Right cardiac atrium (tissue), 5 donors: ENCODE measurements around the gene SFXN4. TPM values are rescaled to one million over a fixed set of nuclear protein-coding genes. Genes with fewer than 3 reads are reported as not detected.

Experiments
- ATAC-seq, 2 donors: fragments of 200-7000 bp; cut with Tn5 transposase; one replicate each; pipeline versions ENCODE4 v1.8.0 to v1.9.1; 2020; ENCODE audit warnings: moderate library complexity in 2 of 2, mild to moderate bottlenecking in 1 of 2
- DNase-seq, 3 donors: peaks; one replicate each; pipeline ENCODE4 v3.0.0-alpha.2; 2020
- H3K27ac ChIP-seq: one replicate; pipeline ENCODE4 v1.5.1; 2013; ENCODE audit warnings: mild to moderate bottlenecking, low read length, control low read depth, moderate library complexity
- H3K27me3 ChIP-seq: one replicate; pipeline ENCODE4 v1.6.1; 2013; ENCODE audit not compliant: control insufficient read depth, insufficient read depth
- H3K4me1 ChIP-seq: one replicate; pipeline ENCODE4 v1.6.1; 2013; ENCODE audit warnings: low read length; ENCODE audit not compliant: control insufficient read depth, insufficient read depth
- H3K4me3 ChIP-seq: one replicate; pipeline ENCODE4 v1.5.1; 2013; ENCODE audit warnings: low read length, control low read depth
- H3K9me3 ChIP-seq: one replicate; pipeline ENCODE4 v1.6.1; 2013; ENCODE audit warnings: low read length; ENCODE audit not compliant: control insufficient read depth
- WGBS: extraction: QIAGEN DNeasy Blood & Tissue Kit; methylation state at CpG from one replicate; pipeline ENCODE4 v1.1.7; 2013; 5-methylcytosine and 5-hydroxymethylcytosine counted together
- intact Hi-C, 4 donors: fragments of 100-400 bp; cut with DNase I; formaldehyde crosslinking; loops; one replicate each; pipeline versions ENCODE4 v1.11.0 to v1.14.0; 2022 to 2023
- long read RNA-seq, 4 donors: library from polyadenylated mRNA; unstranded; transcript quantifications; one replicate each; pipeline ENCODE4 v2.0.0, GENCODE V29; 2020 to 2021
- polyA plus RNA-seq: library from polyadenylated mRNA; stranded (reverse); fragments of 200-250 nt; gene quantifications from one replicate; pipeline ENCODE4 v1.2.3, GENCODE V29; 2013
- total RNA-seq, 4 donors: library from RNA; stranded (reverse); fragmentation: NEBNext Ultra II Directional; extraction: Animal tissue kit (Norgen Biotek cat#: 25700); gene quantifications; one replicate each; pipeline ENCODE4 v1.2.1, GENCODE V29; 2021
- donor health status: healthy with polysubstance abuse.
- donor health status: DM: no; HTN: yes; CAD: no.
- donor health status: DM: no; HTN: no; CAD: no.
- donor health status: DM: no; HTN: yes; CAD: no; lungs with severe emphysema.
- donor health status: DM: yes; HTN: yes; CAD: no.

SFXN4 gene
- 10 to 100 TPM; 36.8 to 46.8 (median 41.0) TPM for total RNA-seq
- 42.3 TPM for polyA plus RNA-seq
- long read RNA-seq, donor 1, transcript SFXN4-201 (14 exons, 1,363 nt), result major isoform, 44 of 67 reads
- long read RNA-seq, donor 1, partial matches to known transcripts, result 2 of 67 reads
- long read RNA-seq, donor 1, other reads (novel, unspliced or antisense), result 21 of 67 reads
- long read RNA-seq, donor 2, transcript SFXN4-201 (14 exons, 1,363 nt), result major isoform, 28 of 44 reads
- long read RNA-seq, donor 2, partial matches to known transcripts, result 1 of 44 reads
- long read RNA-seq, donor 2, other reads (novel, unspliced or antisense), result 15 of 44 reads
- long read RNA-seq, donor 3, transcript SFXN4-201 (14 exons, 1,363 nt), result major isoform, 134 of 197 reads
- long read RNA-seq, donor 3, partial matches to known transcripts, result 3 of 197 reads
- long read RNA-seq, donor 3, other reads (novel, unspliced or antisense), result 60 of 197 reads
- long read RNA-seq, donor 4, transcript SFXN4-201 (14 exons, 1,363 nt), result major isoform, 22 of 31 reads
- long read RNA-seq, donor 4, partial matches to known transcripts, result 0 of 31 reads
- long read RNA-seq, donor 4, other reads (novel, unspliced or antisense), result 9 of 31 reads

DNA sequence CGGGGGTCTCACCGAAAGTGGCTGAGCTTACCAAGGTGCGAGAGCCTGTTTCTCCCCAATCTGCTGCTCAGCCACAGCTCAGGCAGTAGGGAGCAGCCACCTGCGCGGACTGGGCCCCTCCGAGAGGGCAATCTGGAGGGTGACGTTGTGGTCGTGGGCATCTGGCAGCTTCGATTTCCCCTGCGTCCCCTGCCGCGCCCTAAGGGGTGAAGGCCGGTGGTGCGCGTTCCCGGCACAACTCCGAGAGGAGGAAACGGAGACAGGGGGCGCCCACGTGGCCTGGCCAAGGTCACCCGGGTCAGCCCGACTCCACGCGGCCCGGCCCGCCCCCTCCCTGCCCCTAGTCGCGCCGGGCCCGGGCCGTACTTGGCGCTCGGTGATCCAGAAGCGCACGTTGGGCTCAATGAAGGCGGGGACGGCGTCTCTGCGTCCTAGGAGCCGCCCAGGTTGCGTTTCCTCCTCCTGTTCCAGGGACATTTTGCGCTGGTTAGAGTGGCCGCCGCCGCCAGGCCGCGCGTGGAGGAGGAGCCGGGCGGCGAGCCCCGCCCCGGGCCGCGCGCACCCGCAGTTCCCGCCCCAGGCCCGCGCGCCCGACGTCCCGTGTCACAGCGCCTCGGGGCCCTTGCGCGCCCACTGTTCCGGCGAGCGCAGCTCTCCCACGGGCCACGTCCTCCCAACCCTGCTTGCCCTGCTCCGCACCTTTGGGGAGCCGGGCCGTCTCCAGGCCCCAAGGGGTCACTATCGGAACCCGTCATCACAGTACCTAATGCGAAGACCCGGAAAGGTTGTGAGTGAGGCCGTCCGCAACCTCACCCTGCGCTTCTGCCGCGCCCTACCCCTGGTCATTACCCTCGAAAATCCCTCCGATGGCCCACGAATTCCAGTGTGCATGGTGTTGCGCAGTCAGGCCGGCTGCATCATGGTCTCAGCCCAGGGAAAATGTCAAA is at the start of gene SFXN4:
Gene SFXN4, minus strand, starts transcription at position 544 of the 947 bp plus-strand sequence. Its CDS starts 67 bp downstream, at position 477.
- ATAC-seq (peak; percentile 97), DNase-seq (peak; percentile 83 to 94 (median 93))
- Histone ChIP-seq H3K27me3 (no peaks in the 10 kb centered on the region), H3K4me3 (peak within 1 kb of the TSS; percentile 63), H3K9me3 (no peaks in the 10 kb centered on the region), H3K27ac (peak within 1 kb of the TSS; percentile 65), H3K4me1 (no peaks in the 10 kb centered on the region)
- WGBS, result under 1% methylated on average over 90 of the region's 90 CpGs
- intact Hi-C loops, result no loop called here

DNA sequence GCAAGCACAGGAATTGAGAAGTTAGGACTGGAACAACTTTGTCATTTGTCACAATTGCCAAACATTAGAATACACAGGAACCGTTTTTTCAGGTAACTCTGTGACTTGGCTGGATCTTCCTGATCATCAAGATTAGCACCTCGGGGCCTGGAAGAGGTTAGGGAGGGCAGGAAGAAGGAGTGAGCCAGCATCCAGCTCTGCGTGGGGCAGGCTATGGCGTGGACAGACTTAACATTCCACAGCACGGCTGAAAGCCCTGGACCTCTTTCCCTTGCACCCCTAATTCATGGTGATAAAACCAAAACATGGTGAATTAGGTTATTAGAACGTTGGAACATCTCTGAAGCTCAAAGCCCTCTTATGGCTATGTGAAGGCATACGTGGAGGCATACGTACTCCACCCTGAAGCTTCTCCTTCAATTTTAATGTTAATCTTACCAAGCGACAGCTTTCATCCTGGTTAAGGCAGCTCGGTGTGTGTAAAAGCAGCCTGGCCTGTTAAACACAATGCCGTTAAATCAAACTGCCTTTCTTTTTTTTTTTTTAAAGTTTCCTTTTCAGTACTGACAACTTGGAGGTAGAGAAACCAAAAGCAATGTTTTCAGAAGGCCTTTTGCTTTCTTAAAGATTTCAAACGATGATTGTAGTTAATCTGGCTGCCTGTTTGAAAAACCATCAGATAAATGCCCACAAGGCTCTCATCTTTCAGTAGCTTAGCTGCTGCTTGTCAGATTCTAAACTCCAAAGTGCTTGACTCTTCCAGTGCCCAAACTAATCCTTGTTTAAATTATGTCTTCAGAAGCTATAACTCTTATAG is 46.3 kb upstream of the SFXN4 start:
- Histone ChIP-seq H3K4me3 (no peak overlapping the region), H3K27me3 (no peaks in the 10 kb centered on the region), H3K4me1 (peaks cover 15% of the 10 kb centered on the region), H3K9me3 (no peaks in the 10 kb centered on the region), H3K27ac (peak overlapping the region; percentile 70)
- WGBS, result 18% methylated on average over 12 of the region's 12 CpGs
- ATAC-seq, result no peak
- peak in 1 of 3 donors; percentile 57 for DNase-seq
- intact Hi-C loops, result loop anchor here in 2 of 4 donors (5.0 kb wide), 1 partner anchor 40 kb away; no protein-coding TSS in a partner anchor

- ATAC-seq (no peak), DNase-seq (no peak)
- Histone ChIP-seq H3K9me3 (no peaks in the 10 kb centered on the region), H3K4me3 (no peak overlapping the region), H3K27ac (no peak overlapping the region), H3K4me1 (peaks cover 13% of the 10 kb centered on the region), H3K27me3 (no peaks in the 10 kb centered on the region)
- intact Hi-C loops, result loop anchor here in 2 of 4 donors (5.0 kb wide), 1 partner anchor 41 kb away; no protein-coding TSS in a partner anchor
- WGBS, result 55% methylated on average over 3 of the region's 3 CpGs
Observed at GRCh38 chr10:119211176-119211575, 45.7 kb upstream of the SFXN4 start.

DNA sequence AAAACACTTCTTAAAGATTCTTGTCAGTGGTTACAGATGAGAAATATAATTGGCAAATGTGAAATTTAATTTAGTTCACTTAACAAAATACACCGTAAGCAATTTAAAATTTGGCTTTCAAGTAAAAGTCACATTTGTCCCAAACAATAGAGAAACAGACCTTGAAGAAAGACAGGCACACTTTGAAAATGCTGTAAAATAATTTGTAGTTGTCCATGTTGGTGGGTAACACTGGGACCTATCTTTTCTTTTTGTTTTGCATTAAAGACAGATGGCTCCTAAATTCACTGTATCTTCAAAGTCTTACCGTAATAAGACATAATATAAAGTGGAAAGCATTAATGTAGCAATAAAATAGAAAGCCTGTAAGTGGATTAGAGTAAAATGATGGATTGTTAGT is 45.1 kb upstream of the SFXN4 start:
- H3K4me1 ChIP-seq, result peaks cover 12% of the 10 kb centered on the region
- intact Hi-C loops, result loop anchor here in 2 of 4 donors (5.0 kb wide), 1 partner anchor 42 kb away; no protein-coding TSS in a partner anchor

GRCh38 chr10:119209736-119210355 is 44.3 kb upstream of the SFXN4 start:
- WGBS, result 19% methylated on average over 9 of the region's 9 CpGs
- intact Hi-C loops, result loop anchor here in 3 of 4 donors (5.0 to 10.0 kb wide), 7 partner anchors 42 to 235 kb away; no protein-coding TSS in a partner anchor

More for the DNA sequence above, 45.1 kb upstream of the SFXN4 start:
- DNase-seq, result no peak
- Histone ChIP-seq H3K9me3 (no peaks in the 10 kb centered on the region), H3K27me3 (no peaks in the 10 kb centered on the region), H3K4me3 (peak overlapping the region; percentile 21), H3K27ac (no peak overlapping the region)
- no peak for ATAC-seq
- WGBS, result 61% methylated on average over 2 of the region's 2 CpGs

DNA sequence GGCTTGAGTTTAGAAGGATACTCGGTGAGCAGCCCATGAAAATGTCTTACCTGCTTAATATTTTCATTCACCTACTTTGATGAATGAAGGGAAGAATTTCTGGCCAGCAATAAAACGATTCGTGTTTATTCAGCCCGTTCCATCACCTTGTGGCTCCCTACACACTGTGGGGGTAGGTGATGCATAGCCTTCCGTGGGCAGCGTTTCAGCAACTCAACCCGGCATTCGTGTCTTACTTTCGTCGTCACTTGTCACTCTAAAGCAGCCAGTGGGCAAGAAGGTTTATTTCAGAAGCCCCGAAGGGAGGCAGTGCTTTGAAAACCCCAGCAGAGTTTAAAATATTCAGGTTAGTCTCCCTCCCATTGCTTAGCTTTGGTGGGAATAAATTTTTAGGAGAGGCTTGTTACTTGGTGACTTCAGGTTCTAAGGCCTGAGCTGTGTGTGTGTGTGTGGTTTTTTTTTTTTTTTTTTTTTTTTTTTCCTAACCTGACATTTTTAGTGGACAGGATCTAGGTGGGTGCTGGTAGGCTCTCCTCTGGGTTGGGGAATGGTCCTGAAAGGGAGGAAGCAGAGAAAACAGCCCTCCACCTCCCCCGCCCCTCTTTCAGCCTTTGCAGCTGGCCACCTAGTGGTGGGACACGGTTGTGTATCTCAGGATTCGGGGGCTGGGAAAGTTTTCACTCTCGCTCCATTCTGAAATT is 43.7 kb upstream of the SFXN4 start:
- no peaks in the 10 kb centered on the region for H3K27me3 ChIP-seq
- intact Hi-C loops, result loop anchor here in 3 of 4 donors (5.0 to 10.0 kb wide), 6 partner anchors 63 to 236 kb away; no protein-coding TSS in a partner anchor
- peak overlapping the region; percentile 81 for H3K4me3 ChIP-seq
- H3K27ac ChIP-seq, result peak overlapping the region; percentile 75
- WGBS, result 3% methylated on average over 15 of the region's 15 CpGs
- DNase-seq, result peak; percentile 75 to 90 (median 80)
- peaks cover 6% of the 10 kb centered on the region for H3K4me1 ChIP-seq
- peak; percentile 4 to 13 for ATAC-seq
- no peaks in the 10 kb centered on the region for H3K9me3 ChIP-seq

More at GRCh38 chr10:119209736-119210355, 44.3 kb upstream of the SFXN4 start:
- H3K4me3 ChIP-seq, result peak overlapping the region; percentile 81
- ATAC-seq (no peak), DNase-seq (no peak)
- no peaks in the 10 kb centered on the region for H3K27me3 ChIP-seq
- H3K9me3 ChIP-seq, result no peaks in the 10 kb centered on the region
- peak overlapping the region; percentile 75 for H3K27ac ChIP-seq
- H3K4me1 ChIP-seq, result peaks cover 6% of the 10 kb centered on the region

DNA sequence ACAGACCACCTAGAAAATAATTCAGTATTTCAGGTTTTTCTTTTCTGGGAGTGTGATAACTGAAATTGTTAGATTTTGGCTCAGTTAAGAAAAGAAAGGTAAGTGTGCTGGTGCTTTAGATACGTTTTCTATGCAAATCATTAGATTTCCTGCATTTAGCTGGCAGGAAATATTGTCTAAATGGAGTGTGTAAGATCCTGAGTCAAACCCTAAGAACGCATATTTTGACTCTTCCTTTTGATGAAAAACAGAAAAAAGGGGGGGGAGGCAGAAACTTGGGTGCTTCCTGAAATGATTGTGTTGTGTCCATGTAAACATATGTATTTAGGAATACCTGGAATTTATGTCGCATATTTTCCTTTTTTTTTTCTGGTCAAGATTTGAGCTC is 43.0 kb upstream of the SFXN4 start:
- intact Hi-C loops, result loop anchor here in 3 of 4 donors (5.0 to 10.0 kb wide), 6 partner anchors 64 to 236 kb away; no protein-coding TSS in a partner anchor
- H3K4me3 ChIP-seq, result peak overlapping the region; percentile 81
- DNase-seq (no peak), ATAC-seq (no peak)
- WGBS, result under 1% methylated on average over 3 of the region's 3 CpGs
- H3K4me1 ChIP-seq, result peaks cover 6% of the 10 kb centered on the region
- H3K9me3 ChIP-seq, result no peaks in the 10 kb centered on the region
- H3K27ac ChIP-seq, result peak overlapping the region; percentile 91
- H3K27me3 ChIP-seq, result no peaks in the 10 kb centered on the region

DNA sequence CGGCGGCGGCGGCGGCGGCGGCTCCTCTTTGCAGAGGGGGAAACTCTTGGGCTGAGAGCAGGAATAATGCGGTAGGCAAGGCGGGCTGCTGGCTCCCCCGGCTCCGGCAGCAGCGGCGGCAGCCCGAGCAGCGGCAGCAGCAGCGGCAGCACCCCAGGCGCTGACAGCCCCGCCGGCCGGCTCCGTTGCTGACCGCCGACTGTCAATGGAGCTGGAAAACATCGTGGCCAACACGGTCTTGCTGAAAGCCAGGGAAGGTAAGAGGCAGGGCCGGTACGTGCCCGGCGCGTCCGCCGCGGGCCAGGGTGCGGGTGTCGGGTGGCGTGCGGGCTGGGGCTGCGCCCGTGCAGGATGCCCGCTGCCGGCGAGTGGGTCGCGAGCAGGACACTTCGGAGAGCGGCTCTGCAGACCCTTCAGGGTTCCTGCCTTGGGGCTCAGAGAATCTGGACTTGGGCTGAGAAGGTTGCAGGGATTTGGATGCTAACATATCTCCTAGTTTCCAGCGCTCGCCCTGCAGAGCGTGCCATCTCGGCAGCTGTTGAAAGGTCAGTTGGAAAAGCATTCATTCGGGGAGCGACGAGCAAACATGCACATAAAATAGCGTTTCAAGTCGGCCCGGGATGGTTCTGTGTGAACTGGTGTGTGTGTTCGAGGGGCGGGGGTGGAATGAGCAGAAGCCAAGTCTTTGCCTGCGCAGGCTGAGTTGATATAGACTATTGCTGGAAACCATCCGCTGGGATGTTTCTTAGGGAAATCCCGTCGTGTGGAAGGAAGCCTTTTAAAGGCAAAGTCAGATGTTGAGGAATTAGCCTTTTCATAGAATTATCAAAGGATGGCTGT is 42.4 kb upstream of the SFXN4 start:
- under 1% methylated on average over 59 of the region's 62 CpGs for WGBS
- peak; percentile 10 to 30 for ATAC-seq
- Histone ChIP-seq H3K27ac (peak overlapping the region; percentile 91), H3K4me3 (peak overlapping the region; percentile 81), H3K4me1 (peaks cover 6% of the 10 kb centered on the region), H3K27me3 (no peaks in the 10 kb centered on the region), H3K9me3 (no peaks in the 10 kb centered on the region)
- DNase-seq, result peak; percentile 54 to 81 (median 78)
- intact Hi-C loops, result loop anchor here in 3 of 4 donors (5.0 to 10.0 kb wide), 6 partner anchors 64 to 237 kb away; no protein-coding TSS in a partner anchor
